Left ventricle myocardium superior (tissue), 1 donor: ENCODE measurements around the gene AP1B1. TPM values are rescaled to one million over a fixed set of nuclear protein-coding genes. Genes with fewer than 3 reads are reported as not detected.

ENCODE experiments used
- ATAC-seq: fragments of 200-7000 bp; cut with Tn5 transposase; one replicate; pipeline ENCODE4 v1.9.1; 2020; ENCODE audit warnings: mild to moderate bottlenecking, moderate library complexity
- DNase-seq: peaks from one replicate; pipeline ENCODE4 v3.0.0-alpha.2; 2020
- intact Hi-C: fragments of 100-400 bp; cut with micrococcal nuclease; formaldehyde crosslinking; loops from one replicate; pipeline ENCODE4 v1.11.0; 2022
- total RNA-seq: library from RNA; stranded (reverse); fragmentation: NEBNext Ultra II Directional; extraction: Animal tissue kit (Norgen Biotek cat#: 25700); gene quantifications from one replicate; pipeline ENCODE4 v1.2.1, GENCODE V29; 2021
- donor health status: DM: no; HTN: yes; CAD: no; lungs with severe emphysema.

AP1B1 gene
- total RNA-seq, 1 donor from 2014 or later, result 30.0 TPM

GRCh38 chr22:29308148-29308790 lies 80.1 kb downstream of the AP1B1 start:
- intact Hi-C loops, result no loop called here
- ATAC-seq (no peak), DNase-seq (peak; percentile 63)

DNA sequence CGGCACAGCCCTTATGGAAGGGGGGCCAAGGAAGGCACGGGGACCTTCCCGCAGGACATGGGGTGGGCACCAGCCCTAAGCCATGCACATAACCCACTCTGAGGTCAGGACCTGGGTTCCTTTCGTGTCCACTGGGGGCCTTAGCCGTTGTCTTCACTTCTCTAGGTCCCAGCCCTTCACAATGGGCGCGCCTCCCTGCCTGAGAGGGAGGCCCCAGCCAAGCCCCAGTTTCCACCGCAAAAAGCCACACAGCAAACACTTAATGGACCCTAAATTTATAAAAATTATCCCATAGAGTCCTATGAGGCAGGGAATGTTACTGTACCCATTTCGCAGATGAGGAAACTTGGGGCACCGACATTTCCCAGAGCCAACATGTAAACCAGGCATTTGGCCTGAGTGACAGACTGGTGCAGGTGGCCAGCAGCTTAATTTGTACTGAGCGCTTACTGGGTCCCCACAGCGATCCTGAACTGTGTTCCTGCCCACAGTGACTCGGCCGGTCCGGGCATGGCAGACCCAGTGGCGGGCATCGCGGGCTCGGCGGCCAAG lies 80.7 kb downstream of the AP1B1 start:
- ATAC-seq, result no peak
- intact Hi-C loops, result no loop called here

GRCh38 chr22:29306835-29307595 lies 81.4 kb downstream of the AP1B1 start:
- ATAC-seq (peak; percentile 76), DNase-seq (peak; percentile 94)
- intact Hi-C loops, result no loop called here

More for the DNA sequence above, 80.7 kb downstream of the AP1B1 start:
- no peak for DNase-seq

- ATAC-seq, result peak; percentile 74
- DNase-seq, result peak; percentile 92
- intact Hi-C loops, result no loop called here
Observed at GRCh38 chr22:29306175-29306834, 82.1 kb downstream of the AP1B1 start, which contains the start of gene GAS2L1. Gene GAS2L1, plus strand, starts transcription at chr22:29306650. Its CDS starts 1,456 bp downstream, at chr22:29308106.

GRCh38 chr22:29305836-29306174 lies 82.6 kb downstream of the AP1B1 start:
- intact Hi-C loops, result no loop called here
- DNase-seq, result no peak
- no peak for ATAC-seq

GRCh38 chr22:29302681-29303465 lies 85.5 kb downstream of the AP1B1 start:
- ATAC-seq (no peak), DNase-seq (no peak)
- intact Hi-C loops, result no loop called here

DNA sequence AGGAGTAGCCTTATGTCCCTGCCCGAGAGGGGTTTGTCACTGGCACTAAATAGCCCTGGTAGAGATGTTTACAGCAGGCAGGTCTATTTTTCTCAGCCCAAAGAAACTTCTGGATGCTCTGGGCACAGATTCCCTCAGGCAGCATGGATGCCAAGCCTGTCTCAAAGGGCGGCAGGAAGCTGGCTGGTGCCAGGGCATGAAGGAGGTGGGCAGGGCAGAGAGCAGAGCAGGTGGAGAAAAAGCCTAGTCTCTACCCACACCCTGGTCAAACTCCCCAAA lies 86.0 kb downstream of the AP1B1 start:
- DNase-seq, result no peak
- intact Hi-C loops, result no loop called here
- no peak for ATAC-seq

DNA sequence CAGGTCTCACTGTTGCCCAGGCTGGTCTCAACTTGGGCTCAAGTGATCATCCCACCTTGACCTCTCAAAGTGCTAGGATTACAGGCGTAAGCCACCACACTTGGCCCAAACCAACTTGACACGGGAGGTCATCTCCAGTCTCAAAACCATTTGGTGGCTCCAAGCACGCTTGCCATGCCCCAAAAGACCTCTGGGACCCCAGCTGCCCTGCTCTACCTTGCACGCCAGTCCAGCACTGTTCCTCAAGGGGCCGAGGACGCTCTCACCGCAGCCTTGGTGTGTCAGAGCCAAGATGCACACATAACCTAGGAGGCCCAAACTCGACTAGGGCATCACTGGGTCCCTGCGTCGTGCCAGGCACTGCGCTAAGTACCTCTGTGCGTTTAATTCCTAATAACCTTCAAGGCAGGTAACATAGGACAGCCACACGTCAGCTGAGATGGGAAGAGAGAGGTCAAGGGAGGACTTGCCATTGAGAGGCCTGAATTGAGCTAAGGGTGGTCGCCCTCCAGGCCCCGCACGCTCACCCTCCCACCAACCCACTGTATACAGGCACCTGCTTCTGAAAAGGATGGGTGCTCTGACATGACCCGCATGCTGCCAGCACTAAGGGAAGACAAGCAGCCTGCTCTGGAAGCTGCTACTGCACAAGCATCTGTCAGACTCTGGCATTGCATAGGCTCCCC lies 86.5 kb downstream of the AP1B1 start:
- DNase-seq (no peak), ATAC-seq (no peak)
- intact Hi-C loops, result no loop called here

DNA sequence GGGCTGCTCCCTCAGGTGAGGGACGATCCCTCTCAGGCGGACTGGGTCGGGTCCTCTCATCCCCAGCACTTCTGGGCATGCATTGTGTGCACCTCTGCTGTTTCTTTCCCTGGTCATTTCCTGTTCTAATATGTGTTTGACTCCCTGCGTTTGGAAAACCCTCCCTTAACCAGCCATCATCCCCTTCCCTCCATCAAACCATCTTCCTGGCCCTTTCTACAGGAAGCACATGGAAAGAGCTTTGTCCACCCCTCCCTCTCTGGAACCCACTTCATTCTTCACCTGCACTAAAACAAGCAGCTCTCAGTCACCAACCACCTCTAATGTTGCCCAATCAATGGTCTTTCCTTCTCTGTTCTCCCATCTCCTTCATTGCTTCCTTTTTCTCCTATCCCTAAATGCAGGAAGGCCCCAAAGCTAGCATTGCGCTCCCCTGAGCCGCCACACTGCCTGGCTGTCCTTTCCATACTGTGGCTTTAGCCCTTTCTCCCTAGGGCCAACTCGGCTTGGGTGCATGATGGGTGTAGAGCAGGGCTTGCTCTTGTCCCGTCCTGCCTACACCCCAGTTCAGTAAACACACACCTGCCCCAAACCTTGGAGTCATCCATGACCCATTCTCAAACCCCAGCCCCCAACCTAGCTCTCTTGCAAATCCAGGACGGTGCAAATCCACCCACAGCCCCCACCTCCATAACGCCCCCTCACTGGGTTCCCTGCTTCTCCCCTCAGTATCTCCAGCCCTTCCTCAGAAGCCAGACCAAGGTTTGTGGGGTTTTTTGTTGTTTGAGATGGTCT lies 87.4 kb downstream of the AP1B1 start:
- ATAC-seq (no peak), DNase-seq (no peak)
- intact Hi-C loops, result no loop called here

DNA sequence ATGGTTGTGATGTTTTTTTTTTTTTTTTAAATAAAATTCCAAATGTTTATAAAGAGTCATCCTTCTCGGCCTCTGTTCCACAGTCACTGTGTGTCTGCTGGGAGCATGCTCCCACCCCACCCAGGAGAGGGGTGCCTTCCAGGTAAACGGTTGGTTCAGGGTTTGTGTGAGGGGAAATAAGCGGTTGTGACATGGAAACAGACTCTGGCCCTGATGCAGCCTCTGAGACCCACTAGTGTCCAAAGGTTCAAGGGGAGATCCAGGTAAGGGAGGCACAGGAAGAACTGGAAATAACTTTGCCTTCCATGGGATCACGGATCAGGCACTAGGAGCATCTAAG lies 87.9 kb downstream of the AP1B1 start:
- DNase-seq (no peak), ATAC-seq (no peak)
- intact Hi-C loops, result no loop called here

GRCh38 chr22:29299136-29299900 lies 89.1 kb downstream of the AP1B1 start:
- ATAC-seq (no peak), DNase-seq (no peak)
- intact Hi-C loops, result no loop called here

GRCh38 chr22:29298641-29299040 lies 89.7 kb downstream of the AP1B1 start:
- no peak for DNase-seq
- intact Hi-C loops, result no loop called here

GRCh38 chr22:29292379-29292778 lies 96.0 kb downstream of the AP1B1 start:
- ATAC-seq, result no peak
- DNase-seq, result no peak
- intact Hi-C loops, result no loop called here

More at GRCh38 chr22:29298641-29299040, 89.7 kb downstream of the AP1B1 start:
- no peak for ATAC-seq

- DNase-seq (no peak), ATAC-seq (no peak)
- intact Hi-C loops, result no loop called here
Observed at GRCh38 chr22:29291215-29291614, 97.2 kb downstream of the AP1B1 start.

DNA sequence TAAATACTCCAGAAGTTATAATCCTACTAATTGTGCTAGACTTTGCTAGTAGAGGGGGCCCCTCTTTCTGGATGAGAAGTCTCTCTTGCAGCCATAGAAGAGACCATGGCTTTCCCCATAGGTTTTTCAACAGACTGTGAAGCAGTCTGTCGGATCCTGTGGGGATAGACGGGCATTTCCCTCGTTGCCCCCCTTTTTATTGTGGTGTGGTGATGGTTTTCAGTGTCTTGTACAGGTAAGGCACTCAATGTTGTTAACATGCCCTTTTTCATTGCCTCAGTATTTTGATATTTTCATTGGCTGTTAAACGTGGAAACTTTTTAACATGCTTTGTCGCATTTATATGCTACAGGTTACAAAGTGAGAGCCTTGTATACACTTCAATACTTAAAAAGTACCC lies 98.3 kb downstream of the AP1B1 start:
- no peak for DNase-seq
- no peak for ATAC-seq
- intact Hi-C loops, result no loop called here

DNA sequence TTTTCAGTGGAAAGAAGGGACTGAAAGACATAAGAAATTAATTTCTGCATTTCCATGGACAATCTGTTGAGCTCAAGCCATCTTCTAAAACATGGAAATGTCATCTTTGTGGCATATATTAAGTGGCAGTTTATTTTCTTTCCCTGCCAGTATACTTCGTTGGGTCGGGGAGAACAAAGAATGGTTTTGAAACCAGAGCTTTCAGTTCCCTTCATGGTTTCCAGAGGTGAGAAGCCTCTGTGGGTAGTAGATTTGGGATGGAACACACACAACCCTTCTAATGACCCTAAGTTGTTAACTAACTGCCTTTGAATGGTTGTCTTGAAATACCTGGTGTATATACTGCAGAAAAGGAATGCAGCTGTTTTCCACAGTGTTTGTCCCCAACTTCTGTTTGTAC lies 99.5 kb downstream of the AP1B1 start:
- DNase-seq, result no peak
- no peak for ATAC-seq
- intact Hi-C loops, result no loop called here

DNA sequence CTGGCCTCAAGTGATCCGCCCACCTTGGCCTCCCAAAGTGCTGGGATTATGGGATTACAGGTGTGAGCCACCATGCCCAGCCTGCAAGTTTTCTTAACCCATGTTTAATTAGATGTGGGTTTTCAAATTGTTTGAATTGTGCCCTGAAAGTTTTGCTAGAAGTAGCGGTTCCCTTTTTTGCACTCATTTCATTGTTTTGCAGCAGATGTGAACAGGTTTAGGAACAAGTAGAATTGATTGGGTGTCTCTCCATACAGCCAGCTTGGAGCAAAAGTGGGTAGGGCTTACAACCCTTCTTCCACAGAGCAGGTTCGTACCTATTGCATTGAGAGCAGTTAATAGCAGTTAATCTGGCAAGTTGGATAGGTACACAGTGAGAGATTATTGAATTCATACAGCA lies 104.2 kb downstream of the AP1B1 start:
- ATAC-seq (no peak), DNase-seq (no peak)
- intact Hi-C loops, result no loop called here

GRCh38 chr22:29277927-29278326 lies 110.4 kb downstream of the AP1B1 start:
- intact Hi-C loops, result no loop called here
- ATAC-seq (no peak), DNase-seq (no peak)
